Brain microvascular endothelial cell (primary cell): ENCODE measurements around the gene PACRG.

Experiments used
- DNase-seq: peaks from one replicate; pipeline ENCODE4 v3.0.0-alpha.2; 2020
- H3K27ac ChIP-seq: fragments of 250-450 bp; sonication (Bioruptor Pico); 2 replicates; pipeline ENCODE4 v1.5.1; 2020; ENCODE audit warnings: mild to moderate bottlenecking, moderate library complexity
- H3K27me3 ChIP-seq: fragments of 250-450 bp; sonication (Bioruptor Pico); replicated peaks from 2 replicates; pipeline ENCODE4 v1.5.1; 2020; ENCODE audit warnings: mild to moderate bottlenecking
- H3K36me3 ChIP-seq: fragments of 250-450 bp; sonication (Bioruptor Pico); replicated peaks from 2 replicates; pipeline ENCODE4 v1.5.1; 2020; ENCODE audit warnings: mild to moderate bottlenecking
- H3K4me3 ChIP-seq: 2 replicates; pipeline ENCODE4 v1.5.1; 2011; ENCODE audit warnings: low read depth, mild to moderate bottlenecking, control low read depth, low read length, moderate library complexity
- CTCF ChIP-seq: IDR thresholded peaks from 2 replicates; pipeline ENCODE4 v1.5.1; 2011; ENCODE audit warnings: low read depth, mild to moderate bottlenecking, moderate library complexity, low read length, control low read depth, inconsistent platforms; ENCODE audit errors: missing control alignments
- in situ Hi-C: cut with HindIII; loops from 2 replicates; pipeline ENCODE4 v1.10.0; 2017; ENCODE audit warnings: low sequenced_read_pairs, low pct_ligation_motif_present

The PACRG gene

DNA sequence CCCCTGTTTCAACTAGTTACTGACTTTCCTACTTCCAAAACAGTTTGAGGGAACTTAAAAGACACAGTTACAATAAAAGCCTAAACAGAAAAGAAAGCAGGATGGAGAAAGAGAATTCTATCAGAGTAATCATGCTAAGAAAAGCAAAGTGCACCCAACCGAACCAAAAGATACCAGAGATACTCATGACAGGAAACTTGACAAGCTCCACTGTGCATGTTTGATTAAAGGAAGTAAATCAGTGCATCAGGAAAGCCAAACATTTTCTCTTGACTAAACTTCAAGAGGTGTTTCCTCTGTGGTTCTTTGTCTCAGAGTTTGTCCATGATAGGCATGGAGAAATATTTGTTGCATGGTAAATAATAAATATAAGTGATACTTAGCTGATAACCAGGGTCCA lies 138.9 kb downstream of the PACRG start:
- in situ Hi-C loops, result loop anchor here (25.0 kb wide), 1 partner anchor 546 kb away; the partner anchor contains the start of gene QKI
- no peaks in the 10 kb centered on the region for H3K27me3 ChIP-seq
- no peak overlapping the region for H3K27ac ChIP-seq
- no peak for TF ChIP-seq CTCF
- no peak for DNase-seq
- H3K36me3 ChIP-seq, result no peaks in the 10 kb centered on the region
- H3K4me3 ChIP-seq, result no peak overlapping the region

DNA sequence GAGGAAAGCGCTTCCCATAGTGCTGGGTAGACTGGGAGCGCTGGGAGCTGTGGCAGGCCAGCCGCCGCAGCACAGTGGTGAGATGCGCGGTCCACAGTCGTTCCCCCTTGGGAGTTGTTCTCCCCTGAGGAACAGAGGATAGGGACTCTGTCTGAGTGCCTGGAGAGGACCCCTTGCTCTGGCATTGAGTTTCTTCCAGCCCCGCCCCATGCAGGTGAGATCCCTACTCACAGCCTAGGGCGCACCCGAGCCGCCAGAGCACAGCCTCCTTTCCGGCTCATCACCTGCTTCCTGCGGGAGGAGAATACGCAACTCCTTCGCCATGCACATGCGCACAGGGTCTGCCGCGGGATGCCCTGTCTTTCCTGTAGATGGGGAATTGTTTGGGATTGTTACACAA lies 140.6 kb downstream of the PACRG start:
- no peak overlapping the region for H3K4me3 ChIP-seq
- no peak overlapping the region for H3K27ac ChIP-seq
- no peaks in the 10 kb centered on the region for H3K36me3 ChIP-seq
- H3K27me3 ChIP-seq, result no peaks in the 10 kb centered on the region
- TF ChIP-seq CTCF, result no peak
- DNase-seq, result no peak
- in situ Hi-C loops, result loop anchor here (25.0 kb wide), 1 partner anchor 544 kb away; the partner anchor contains the start of gene QKI

- Histone ChIP-seq H3K4me3 (no peak overlapping the region), H3K27ac (no peak overlapping the region), H3K27me3 (no peaks in the 10 kb centered on the region), H3K36me3 (no peaks in the 10 kb centered on the region)
- no peak for DNase-seq
- TF ChIP-seq CTCF, result no peak
- in situ Hi-C loops, result loop anchor here (25.0 kb wide), 1 partner anchor 540 kb away; the partner anchor contains the start of gene QKI
Observed at GRCh38 chr6:162871966-162872365, 144.2 kb downstream of the PACRG start.

- in situ Hi-C loops, result loop anchor here (25.0 kb wide), 1 partner anchor 539 kb away; the partner anchor contains the start of gene QKI
- H3K36me3 ChIP-seq, result no peaks in the 10 kb centered on the region
- no peak for DNase-seq
- no peak overlapping the region for H3K4me3 ChIP-seq
- no peak overlapping the region for H3K27ac ChIP-seq
- TF ChIP-seq CTCF, result no peak
- no peaks in the 10 kb centered on the region for H3K27me3 ChIP-seq
Observed at GRCh38 chr6:162873537-162873936, 145.8 kb downstream of the PACRG start.

- no peak overlapping the region for H3K27ac ChIP-seq
- DNase-seq, result no peak
- H3K4me3 ChIP-seq, result no peak overlapping the region
- in situ Hi-C loops, result no loop called here
- TF ChIP-seq CTCF, result no peak
- no peaks in the 10 kb centered on the region for H3K36me3 ChIP-seq
- H3K27me3 ChIP-seq, result no peaks in the 10 kb centered on the region
Observed at GRCh38 chr6:162875070-162875469, 147.3 kb downstream of the PACRG start.

DNA sequence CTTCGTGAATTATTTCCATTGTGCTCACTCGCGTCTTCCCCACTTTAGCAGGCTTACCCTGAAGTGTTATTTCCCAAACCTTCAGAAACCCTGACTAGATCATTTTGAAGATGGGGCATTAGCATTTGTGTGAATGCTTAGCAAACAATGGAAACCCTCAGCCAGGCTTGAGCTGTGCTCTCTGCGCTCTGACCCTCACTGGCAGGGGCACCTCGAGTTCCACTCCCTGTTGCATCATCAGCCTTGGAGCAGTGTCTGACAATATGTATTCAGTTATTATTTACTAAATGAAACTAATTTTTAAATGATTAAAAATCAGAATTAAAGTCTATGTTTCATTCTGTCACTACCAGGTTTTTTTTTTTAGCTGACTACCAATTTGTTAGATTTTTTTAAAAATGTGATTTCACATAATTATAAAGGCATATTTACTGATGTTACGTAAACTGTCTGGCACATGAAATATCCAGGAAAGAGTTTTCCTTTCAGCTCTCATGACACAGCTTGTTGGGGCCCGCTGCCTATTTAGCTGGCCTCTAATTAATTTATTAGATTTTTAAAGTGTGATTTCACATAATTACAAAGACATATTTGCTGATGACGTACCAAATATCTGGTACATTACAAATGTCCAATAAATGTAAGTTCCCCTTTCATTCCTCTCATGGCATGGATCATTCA lies 155.2 kb downstream of the PACRG start:
- H3K27me3 ChIP-seq, result no peaks in the 10 kb centered on the region
- H3K4me3 ChIP-seq, result no peak overlapping the region
- in situ Hi-C loops, result no loop called here
- TF ChIP-seq CTCF, result no peak
- no peak for DNase-seq
- H3K27ac ChIP-seq, result no peak overlapping the region
- H3K36me3 ChIP-seq, result no peaks in the 10 kb centered on the region
